Loucy (cell line): ENCODE data around the gene PBRM1.

ENCODE experiments used
- H2AFZ ChIP-seq: fragments of 200-600 bp; sonication (generic); 2 replicates; pipeline ENCODE4 v1.6.0; 2016; ENCODE audit warnings: antibody characterized with exemption, mild to moderate bottlenecking, low read length, moderate library complexity
- H3F3A ChIP-seq: fragments of 200-600 bp; 2 replicates; pipeline ENCODE4 v1.6.0; 2016; ENCODE audit warnings: antibody characterized with exemption, low read depth, mild to moderate bottlenecking
- H3K27me3 ChIP-seq: fragments of 200-600 bp; sonication (generic); 2 replicates; pipeline ENCODE4 v1.6.1; 2014; ENCODE audit warnings: low read length, mild to moderate bottlenecking; ENCODE audit not compliant: insufficient read depth, poor library complexity, severe bottlenecking
- H3K36me3 ChIP-seq: fragments of 200-600 bp; sonication (generic); 2 replicates; pipeline ENCODE4 v1.6.1; 2016; ENCODE audit warnings: low read length; ENCODE audit not compliant: insufficient read depth
- H3K4me1 ChIP-seq: fragments of 200-600 bp; sonication (generic); 2 replicates; pipeline ENCODE4 v1.5.1; 2014; ENCODE audit warnings: low read length, mild to moderate bottlenecking; ENCODE audit not compliant: insufficient read depth, poor library complexity, severe bottlenecking
- H3K4me2 ChIP-seq: fragments of 200-600 bp; sonication (generic); 2 replicates; pipeline ENCODE4 v1.6.0; 2014; ENCODE audit warnings: antibody characterized with exemption, low read length, low read depth, mild to moderate bottlenecking; ENCODE audit not compliant: poor library complexity, severe bottlenecking
- H3K4me3 ChIP-seq: fragments of 200-600 bp; sonication (generic); 2 replicates; pipeline ENCODE4 v1.5.1; 2014; ENCODE audit warnings: low read length, mild to moderate bottlenecking, mixed read lengths; ENCODE audit not compliant: poor library complexity, severe bottlenecking
- H3K79me2 ChIP-seq: fragments of 200-600 bp; sonication (generic); 2 replicates; pipeline ENCODE4 v1.6.1; 2014; ENCODE audit warnings: low read length; ENCODE audit not compliant: insufficient read depth
- H3K9ac ChIP-seq: fragments of 200-600 bp; sonication (generic); 2 replicates; pipeline ENCODE4 v1.6.0; 2014; ENCODE audit warnings: mild to moderate bottlenecking, low read depth, low read length, moderate library complexity; ENCODE audit not compliant: poor library complexity, severe bottlenecking
- H3K9me2 ChIP-seq: fragments of 200-600 bp; sonication (generic); replicated peaks from 2 replicates; pipeline ENCODE4 v1.6.1; 2016; ENCODE audit warnings: low read depth, low read length, mixed read lengths
- H3K9me3 ChIP-seq: fragments of 200-600 bp; sonication (generic); 2 replicates; pipeline ENCODE4 v1.6.1; 2014; ENCODE audit warnings: mild to moderate bottlenecking, antibody characterized with exemption, low read length, low read depth; ENCODE audit not compliant: insufficient read depth
- H4K20me1 ChIP-seq: fragments of 200-600 bp; sonication (generic); 2 replicates; pipeline ENCODE4 v1.6.0; 2014; ENCODE audit warnings: antibody characterized with exemption, low read length, mild to moderate bottlenecking; ENCODE audit not compliant: insufficient read depth, poor library complexity, severe bottlenecking
- CTCF ChIP-seq: fragments of 200-600 bp; sonication (generic); conservative IDR thresholded peaks from 2 replicates; pipeline ENCODE4 v1.5.1; 2014; ENCODE audit warnings: mild to moderate bottlenecking, antibody characterized with exemption, low read length
- EZH2phosphoT487 ChIP-seq: fragments of 200-600 bp; IDR thresholded peaks from 2 replicates; pipeline ENCODE4 v1.6.1; 2018; ENCODE audit warnings: antibody characterized with exemption, mild to moderate bottlenecking, moderate library complexity, borderline replicate concordance

Gene PBRM1

GRCh38 chr3:52655895-52656294, 29.8 kb downstream of the PBRM1 start:
- Histone ChIP-seq H4K20me1 (no peaks in the 10 kb centered on the region), H3K27me3 (no peaks in the 10 kb centered on the region), H3K79me2 (no peaks in the 10 kb centered on the region), H3K4me3 (no peak overlapping the region), H3F3A (peaks cover under 1% of the 10 kb centered on the region; the same call in 1 of the 2 replicates), H3K4me2 (no peak overlapping the region), H3K9me2 (no peaks in the 10 kb centered on the region), H3K36me3 (peaks cover 87% of the 10 kb centered on the region), H3K9me3 (no peaks in the 10 kb centered on the region), H2AFZ (no peak overlapping the region), H3K9ac (no peak overlapping the region), H3K4me1 (peaks cover 4% of the 10 kb centered on the region)
- TF ChIP-seq CTCF, result no peak
- TF ChIP-seq EZH2phosphoT487, result no peak

GRCh38 chr3:52651592-52651991, 34.1 kb downstream of the PBRM1 start:
- Histone ChIP-seq H3K36me3 (peaks cover 84% of the 10 kb centered on the region), H4K20me1 (no peaks in the 10 kb centered on the region), H3K79me2 (no peaks in the 10 kb centered on the region), H3K9me3 (no peaks in the 10 kb centered on the region), H3K4me2 (no peak overlapping the region), H3K27me3 (no peaks in the 10 kb centered on the region), H3K9ac (no peak overlapping the region), H3K9me2 (no peaks in the 10 kb centered on the region), H2AFZ (no peak overlapping the region), H3F3A (peaks cover 6% of the 10 kb centered on the region), H3K4me3 (no peak overlapping the region), H3K4me1 (peaks cover 9% of the 10 kb centered on the region)
- TF ChIP-seq EZH2phosphoT487, result no peak
- TF ChIP-seq CTCF, result no peak

GRCh38 chr3:52650439-52650838, 35.3 kb downstream of the PBRM1 start:
- no peaks in the 10 kb centered on the region for H3K9me2 ChIP-seq
- H3K4me2 ChIP-seq, result no peak overlapping the region
- no peaks in the 10 kb centered on the region for H3K27me3 ChIP-seq
- peaks cover 9% of the 10 kb centered on the region for H3K4me1 ChIP-seq
- H2AFZ ChIP-seq, result no peak overlapping the region
- H3K9me3 ChIP-seq, result no peaks in the 10 kb centered on the region
- peaks cover 6% of the 10 kb centered on the region for H3F3A ChIP-seq
- no peak overlapping the region for H3K4me3 ChIP-seq
- peaks cover 84% of the 10 kb centered on the region for H3K36me3 ChIP-seq
- no peaks in the 10 kb centered on the region for H4K20me1 ChIP-seq
- no peak overlapping the region for H3K9ac ChIP-seq
- no peaks in the 10 kb centered on the region for H3K79me2 ChIP-seq
- TF ChIP-seq CTCF, result no peak
- TF ChIP-seq EZH2phosphoT487, result no peak
